GM12878 (cell line): ENCODE results near the gene HCN3. TPM values are rescaled to one million over a fixed set of nuclear protein-coding genes. Genes with fewer than 3 reads are reported as not detected.

ENCODE experiments used
- ATAC-seq: fragments of 200-7000 bp; cut with Tn5 transposase; 3 replicates; pipeline ENCODE4 v1.9.1; 2020; ENCODE audit warnings: mild to moderate bottlenecking, moderate library complexity
- BruUV-seq: library from RNA; stranded (reverse); fragments of 400-500 nt; replicated peaks from 2 replicates; lab custom pipeline; 2021; lab: Mats Ljungman, UMichigan
- CTCF ChIA-PET: fragments of 300-600 bp; sonication (Branson Sonifier 250); formaldehyde crosslinking; extraction: SDS; loops from one replicate; lab custom pipeline; 2021; ENCODE audit warnings: inconsistent platforms; lab: Yijun Ruan, JAX
- POLR2A ChIA-PET: fragments of 350-600 bp; formaldehyde crosslinking; extraction: SDS; loops from one replicate; lab custom pipeline; 2021; ENCODE audit warnings: inconsistent platforms; lab: Charles Lee
- RAD21 ChIA-PET: fragments of 300-600 bp; sonication (Branson Sonifier 250); formaldehyde crosslinking; loops from one replicate; lab custom pipeline; 2023; ENCODE audit warnings: antibody characterized with exemption; ENCODE audit not compliant: unreplicated experiment; lab: Charles Lee
- SMC1A ChIA-PET: fragments of 300-600 bp; sonication (Branson Sonifier 250); formaldehyde crosslinking; loops from one replicate; lab custom pipeline; 2023; ENCODE audit not compliant: unreplicated experiment, uncharacterized antibody; lab: Charles Lee
- DNase-seq: peaks from one replicate; pipeline ENCODE4 v3.0.0-alpha.2; 2011; ENCODE audit warnings: low read depth, low spot score
- FAIRE-seq: peaks from 3 replicates; lab custom pipeline; 2011; peaks lifted over from hg19 to GRCh38; lab: Jason Lieb, UNC
- H2AFZ ChIP-seq: 2 replicates; pipeline ENCODE4 v1.6.0; 2011; ENCODE audit warnings: low read depth, low read length, control low read depth; ENCODE audit not compliant: control insufficient read depth
- H3K27ac ChIP-seq: 2 replicates; pipeline ENCODE4 v1.5.1; 2011; ENCODE audit warnings: control low read depth; ENCODE audit not compliant: control insufficient read depth, insufficient read depth
- H3K27me3 ChIP-seq, 2 experiments: replicated peaks in 1 of 2; 2 replicates each; pipeline versions ENCODE4 v1.6.0 to v1.6.1; 2011; ENCODE audit warnings: low read length in 1 of 2; ENCODE audit not compliant: control insufficient read depth in 2 of 2, insufficient read depth in 2 of 2
- H3K36me3 ChIP-seq, 2 experiments: 2 replicates each; pipeline ENCODE4 v1.5.1; 2011; ENCODE audit warnings: low read length in 1 of 2; ENCODE audit not compliant: control insufficient read depth in 2 of 2, insufficient read depth in 2 of 2
- H3K4me1 ChIP-seq: 2 replicates; pipeline ENCODE4 v1.6.1; 2011; ENCODE audit warnings: mild to moderate bottlenecking, low read length, moderate library complexity, mixed read lengths; ENCODE audit not compliant: control insufficient read depth, insufficient read depth
- H3K4me2 ChIP-seq: 2 replicates; pipeline ENCODE4 v1.6.0; 2011; ENCODE audit warnings: control low read depth; ENCODE audit not compliant: control insufficient read depth, insufficient read depth
- H3K4me3 ChIP-seq: fragments of 200-600 bp; sonication (generic); 2 replicates; pipeline ENCODE4 v1.5.1; 2016
- H3K79me2 ChIP-seq: 2 replicates; pipeline ENCODE4 v1.6.0; 2011; ENCODE audit warnings: low read length; ENCODE audit not compliant: control insufficient read depth, insufficient read depth
- H3K9ac ChIP-seq: 2 replicates; pipeline ENCODE4 v1.8.0; 2011; ENCODE audit warnings: low read length, control low read depth, mixed read lengths; ENCODE audit not compliant: control insufficient read depth, insufficient read depth
- H3K9me3 ChIP-seq: replicated peaks from 3 replicates; pipeline ENCODE4 v1.5.1; 2011; ENCODE audit warnings: mild to moderate bottlenecking, low read length; ENCODE audit not compliant: control insufficient read depth, insufficient read depth
- H4K20me1 ChIP-seq: 2 replicates; pipeline ENCODE4 v1.6.0; 2011; ENCODE audit not compliant: control insufficient read depth, insufficient read depth
- ATF7 ChIP-seq: fragments of 450-650 bp; IDR thresholded peaks from 2 replicates; pipeline ENCODE4 v1.6.1; 2016; ENCODE audit warnings: low read depth, mild to moderate bottlenecking
- CBFB ChIP-seq: IDR thresholded peaks from 2 replicates; pipeline ENCODE4 v1.6.1; 2016; ENCODE audit warnings: antibody characterized with exemption, low read depth
- HCFC1 ChIP-seq: fragments of 150-350 bp; IDR thresholded peaks from 2 replicates; pipeline ENCODE4 v1.6.1; 2014; ENCODE audit warnings: low read length
- LARP7 ChIP-seq: fragments of 450-650 bp; IDR thresholded peaks from 2 replicates; pipeline ENCODE4 v1.6.1; 2017; ENCODE audit warnings: mild to moderate bottlenecking
- NFIC ChIP-seq: IDR thresholded peaks from 2 replicates; pipeline ENCODE4 v1.6.1; 2012; ENCODE audit warnings: low read depth, mild to moderate bottlenecking, inconsistent platforms, low read length, moderate library complexity
- NFYA ChIP-seq: IDR thresholded peaks from 2 replicates; pipeline ENCODE4 v1.6.1; 2011; ENCODE audit warnings: low read depth, mild to moderate bottlenecking, low read length, improper control_type of control experiment, borderline replicate concordance
- RBBP5 ChIP-seq: fragments of 200-600 bp; sonication (generic); conservative IDR thresholded peaks from 2 replicates; pipeline ENCODE4 v1.6.1; 2016
- RELA ChIP-seq: fragments of 450-650 bp; IDR thresholded peaks from 2 replicates; pipeline ENCODE4 v1.8.0; 2014; ENCODE audit warnings: borderline replicate concordance; ENCODE audit not compliant: partially characterized antibody
- SREBF2 ChIP-seq: IDR thresholded peaks from 2 replicates; pipeline ENCODE4 v1.6.1; 2012; ENCODE audit warnings: mild to moderate bottlenecking, low read length
- TCF3 ChIP-seq: IDR thresholded peaks from 2 replicates; pipeline ENCODE4 v1.6.1; 2012; ENCODE audit warnings: low read depth, mild to moderate bottlenecking, low read length, borderline replicate concordance; ENCODE audit not compliant: insufficient read depth
- TCF7 ChIP-seq: IDR thresholded peaks from 2 replicates; pipeline ENCODE4 v1.6.1; 2014; ENCODE audit warnings: antibody characterized with exemption, borderline replicate concordance
- WGBS: methylation state at CpG from one replicate; pipeline ENCODE4 v1.1.6; 2016; ENCODE audit warnings: low lambda C conversion rate; ENCODE audit not compliant: insufficient replicate concordance, insufficient coverage; ENCODE audit errors: missing lambda C conversion rate; 5-methylcytosine and 5-hydroxymethylcytosine counted together
- in situ Hi-C: fragments of 300-500 bp; cut with MboI; formaldehyde crosslinking; loops from 9 replicates; pipeline ENCODE4 v1.14.3; 2018; ENCODE audit warnings: mixed read lengths
- intact Hi-C: fragments of 100-400 bp; cut with micrococcal nuclease; formaldehyde crosslinking; loops from one replicate; pipeline ENCODE4 v1.14.2; 2022; ENCODE audit not compliant: unreplicated experiment
- polyA plus RNA-seq, 11 experiments: library from polyadenylated mRNA; depleted of rRNA in 4 of 11; unstranded in 6 of 11; stranded (reverse) in 5 of 11; fragments of >200 nt; fragmentation: Nextera tagmentation in 4 of 11; fragmentation: Illumina TruSeq in 1 of 11; extraction: Ambion mirVana in 4 of 11; extraction: Trizol in 1 of 11; gene quantifications; 1 replicate in 1 of 11; 2 replicates in 10 of 11; pipeline versions ENCODE4 v1.2.1 to v1.2.3, GENCODE V29; 2011 to 2016; ENCODE audit warnings: inconsistent platforms in 2 of 11, missing spikeins in 2 of 11, low read depth in 1 of 11
- total RNA-seq, 4 experiments: library from RNA; depleted of rRNA in 3 of 4; stranded (reverse); fragments of >200 nt in 3 of 4; fragmentation: Illumina TruSeq in 1 of 4; extraction: Trizol in 1 of 4; gene quantifications; 2 replicates each; pipeline versions ENCODE4 v1.2.1 to v1.2.3, GENCODE V29; 2013 to 2021
- TF ChIP-seq, protein P1 (sequence below): IDR thresholded peaks from 2 replicates; pipeline ENCODE4 v1.6.1; 2011; ENCODE audit warnings: borderline replicate concordance, low read depth, mild to moderate bottlenecking, moderate library complexity, mixed read lengths, low read length; ENCODE audit not compliant: insufficient read depth; ENCODE audit errors: extremely low read length
- TF ChIP-seq, protein P2 (sequence below): fragments of 450-650 bp; IDR thresholded peaks from 2 replicates; pipeline ENCODE4 v1.6.1; 2018; ENCODE audit warnings: borderline replicate concordance, mild to moderate bottlenecking; ENCODE audit not compliant: partially characterized antibody

Gene HCN3
- total and polyA plus RNA-seq, 10 of the 15 experiments (the other 5 are each of a cell fraction or from before 2014, with no cell fraction given), result 0.08 to 4.1 (median 1.8) TPM

DNA sequence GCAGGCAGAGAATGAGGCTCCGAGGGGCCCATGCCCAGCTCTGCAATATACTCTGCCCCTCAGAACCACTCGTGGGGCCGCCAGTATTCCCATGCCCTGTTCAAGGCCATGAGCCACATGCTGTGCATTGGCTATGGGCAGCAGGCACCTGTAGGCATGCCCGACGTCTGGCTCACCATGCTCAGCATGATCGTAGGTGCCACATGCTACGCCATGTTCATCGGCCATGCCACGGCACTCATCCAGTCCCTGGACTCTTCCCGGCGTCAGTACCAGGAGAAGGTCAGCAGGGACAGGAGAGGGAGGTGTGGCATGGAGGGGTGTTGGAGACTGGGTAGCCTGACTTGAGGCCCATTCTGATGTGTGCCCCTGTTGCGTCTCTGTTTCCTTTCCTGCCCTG lies 7.2 kb downstream of the HCN3 start:
- Histone ChIP-seq H3K36me3 (no peaks in the 10 kb centered on the region), H4K20me1 (no peaks in the 10 kb centered on the region), H3K9me3 (no peaks in the 10 kb centered on the region), H3K4me3 (no peak overlapping the region), H3K27me3 (no peaks in the 10 kb centered on the region), H3K27ac (no peak overlapping the region), H2AFZ (no peak overlapping the region), H3K9ac (no peak overlapping the region), H3K79me2 (no peaks in the 10 kb centered on the region), H3K4me1 (no peaks in the 10 kb centered on the region), H3K4me2 (no peak overlapping the region)
- ChIA-PET SMC1A (no interaction called here), POLR2A (no interaction called here), CTCF (no interaction called here), RAD21 (no interaction called here)
- 86% methylated on average over 12 of the region's 12 CpGs for WGBS
- DNase-seq, result no peak
- intact Hi-C loops, result no loop called here
- TF ChIP-seq LARP7, result no peak
- TF ChIP-seq RELA, result no peak
- TF ChIP-seq, protein P1, sequence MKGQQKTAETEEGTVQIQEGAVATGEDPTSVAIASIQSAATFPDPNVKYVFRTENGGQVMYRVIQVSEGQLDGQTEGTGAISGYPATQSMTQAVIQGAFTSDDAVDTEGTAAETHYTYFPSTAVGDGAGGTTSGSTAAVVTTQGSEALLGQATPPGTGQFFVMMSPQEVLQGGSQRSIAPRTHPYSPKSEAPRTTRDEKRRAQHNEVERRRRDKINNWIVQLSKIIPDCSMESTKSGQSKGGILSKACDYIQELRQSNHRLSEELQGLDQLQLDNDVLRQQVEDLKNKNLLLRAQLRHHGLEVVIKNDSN, result no peak
- TF ChIP-seq ATF7, result no peak
- TF ChIP-seq HCFC1, result no peak
- ATAC-seq, result no peak
- in situ Hi-C loops, result no loop called here
- FAIRE-seq, result no peak
- no TSS peak for BruUV-seq

DNA sequence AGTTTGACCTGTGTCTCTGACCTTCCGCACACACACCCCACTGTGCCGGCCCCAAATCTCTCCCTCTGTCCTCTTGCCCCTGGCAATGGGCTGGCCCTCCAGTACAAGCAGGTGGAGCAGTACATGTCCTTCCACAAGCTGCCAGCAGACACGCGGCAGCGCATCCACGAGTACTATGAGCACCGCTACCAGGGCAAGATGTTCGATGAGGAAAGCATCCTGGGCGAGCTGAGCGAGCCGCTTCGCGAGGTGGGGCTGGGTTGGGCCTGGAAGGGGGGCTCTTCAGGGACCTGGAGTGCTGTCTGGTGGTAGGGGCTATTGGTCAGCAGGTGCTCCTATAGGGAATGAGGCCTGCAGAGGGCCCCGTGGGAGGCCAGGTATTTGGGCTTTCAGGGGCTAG lies 7.8 kb downstream of the HCN3 start:
- H4K20me1 ChIP-seq, result no peaks in the 10 kb centered on the region
- FAIRE-seq, result no peak

More for the DNA sequence above, 7.8 kb downstream of the HCN3 start:
- ATAC-seq (no peak), DNase-seq (no peak)
- Histone ChIP-seq H2AFZ (no peak overlapping the region), H3K4me1 (no peaks in the 10 kb centered on the region), H3K79me2 (no peaks in the 10 kb centered on the region), H3K4me3 (no peak overlapping the region), H3K4me2 (no peak overlapping the region), H3K27ac (no peak overlapping the region), H3K36me3 (no peaks in the 10 kb centered on the region), H3K9ac (no peak overlapping the region), H3K27me3 (no peaks in the 10 kb centered on the region), H3K9me3 (no peaks in the 10 kb centered on the region)
- intact Hi-C loops, result no loop called here
- ChIA-PET CTCF (interaction anchor here (0.7 to 1.3 kb wide), 2 partner anchors 28 to 78 kb away, joined by 3 to 4 read pairs; no protein-coding TSS in a partner anchor), RAD21 (no interaction called here), POLR2A (interaction anchor here (0.5 kb wide), 1 partner anchor 124 kb away, joined by 3 read pairs; no protein-coding TSS in a partner anchor), SMC1A (no interaction called here)
- no TSS peak for BruUV-seq
- in situ Hi-C loops, result no loop called here
- WGBS, result 92% methylated on average over 14 of the region's 14 CpGs
- TF ChIP-seq, protein P1, result no peak
- TF ChIP-seq NFYA (no peak), RBBP5 (no peak), NFIC (no peak), CBFB (no peak), SREBF2 (no peak), TCF7 (no peak), TCF3 (no peak)
- TF ChIP-seq, protein P2, sequence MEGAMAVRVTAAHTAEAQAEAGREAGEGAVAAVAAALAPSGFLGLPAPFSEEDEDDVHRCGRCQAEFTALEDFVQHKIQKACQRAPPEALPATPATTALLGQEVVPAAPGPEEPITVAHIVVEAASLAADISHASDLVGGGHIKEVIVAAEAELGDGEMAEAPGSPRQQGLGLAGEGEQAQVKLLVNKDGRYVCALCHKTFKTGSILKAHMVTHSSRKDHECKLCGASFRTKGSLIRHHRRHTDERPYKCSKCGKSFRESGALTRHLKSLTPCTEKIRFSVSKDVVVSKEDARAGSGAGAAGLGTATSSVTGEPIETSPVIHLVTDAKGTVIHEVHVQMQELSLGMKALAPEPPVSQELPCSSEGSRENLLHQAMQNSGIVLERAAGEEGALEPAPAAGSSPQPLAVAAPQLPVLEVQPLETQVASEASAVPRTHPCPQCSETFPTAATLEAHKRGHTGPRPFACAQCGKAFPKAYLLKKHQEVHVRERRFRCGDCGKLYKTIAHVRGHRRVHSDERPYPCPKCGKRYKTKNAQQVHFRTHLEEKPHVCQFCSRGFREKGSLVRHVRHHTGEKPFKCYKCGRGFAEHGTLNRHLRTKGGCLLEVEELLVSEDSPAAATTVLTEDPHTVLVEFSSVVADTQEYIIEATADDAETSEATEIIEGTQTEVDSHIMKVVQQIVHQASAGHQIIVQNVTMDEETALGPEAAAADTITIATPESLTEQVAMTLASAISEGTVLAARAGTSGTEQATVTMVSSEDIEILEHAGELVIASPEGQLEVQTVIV, result no peak
